DND-41 (cell line): ENCODE measurements around the gene FBL.

Experiments
- ATAC-seq: fragments of 200-7000 bp; cut with Tn5 transposase; 3 replicates; pipeline ENCODE4 v1.9.1; 2021; ENCODE audit warnings: low read depth; ENCODE audit not compliant: insufficient read depth
- DNase-seq: peaks from one replicate; pipeline ENCODE4 v3.0.0-alpha.2; 2020
- H2AFZ ChIP-seq: 2 replicates; pipeline ENCODE4 v1.6.0; 2012; ENCODE audit warnings: low read depth, low read length
- H3K27ac ChIP-seq: 2 replicates; pipeline ENCODE4 v1.5.1; 2012; ENCODE audit warnings: low read length, inconsistent platforms
- H3K27me3 ChIP-seq: fragments of 200-600 bp; sonication (generic); 2 replicates; pipeline ENCODE4 v1.6.0; 2012; ENCODE audit warnings: low read length, mild to moderate bottlenecking, inconsistent platforms; ENCODE audit not compliant: insufficient read depth, poor library complexity
- H3K36me3 ChIP-seq: 2 replicates; pipeline ENCODE4 v1.5.1; 2012; ENCODE audit warnings: low read length, inconsistent platforms; ENCODE audit not compliant: insufficient read depth
- H3K4me1 ChIP-seq: 2 replicates; pipeline ENCODE4 v1.5.1; 2012; ENCODE audit warnings: mild to moderate bottlenecking, low read length; ENCODE audit not compliant: insufficient read depth
- H3K4me2 ChIP-seq: 2 replicates; pipeline ENCODE4 v1.6.0; 2012; ENCODE audit warnings: mild to moderate bottlenecking, moderate library complexity, low read length, inconsistent platforms; ENCODE audit not compliant: insufficient read depth
- H3K4me3 ChIP-seq, 2 experiments: fragments of 200-600 bp in 1 of 2; shearing (Covaris generic) in 1 of 2; 2 replicates each; pipeline ENCODE4 v1.5.1; 2012 to 2016; ENCODE audit warnings: inconsistent platforms in 2 of 2, low read length in 2 of 2, mild to moderate bottlenecking in 2 of 2, low read depth in 1 of 2, moderate library complexity in 1 of 2
- H3K79me2 ChIP-seq: 2 replicates; pipeline ENCODE4 v1.6.0; 2012; ENCODE audit warnings: low read length, inconsistent platforms; ENCODE audit not compliant: insufficient read depth
- H3K9ac ChIP-seq: 2 replicates; pipeline ENCODE4 v1.6.0; 2012; ENCODE audit warnings: low read depth, mild to moderate bottlenecking, inconsistent platforms, low read length, moderate library complexity
- H3K9me3 ChIP-seq: 2 replicates; pipeline ENCODE4 v1.5.1; 2012; ENCODE audit warnings: low read length, moderate library complexity, mild to moderate bottlenecking, inconsistent platforms; ENCODE audit not compliant: insufficient read depth, severe bottlenecking
- H4K20me1 ChIP-seq: 2 replicates; pipeline ENCODE4 v1.6.0; 2012; ENCODE audit warnings: low read length; ENCODE audit not compliant: insufficient read depth
- CTCF ChIP-seq: IDR thresholded peaks from 2 replicates; pipeline ENCODE4 v1.5.1; 2012; ENCODE audit warnings: borderline replicate concordance, low read length, moderate library complexity, mild to moderate bottlenecking; ENCODE audit not compliant: poor library complexity, severe bottlenecking; ENCODE audit errors: extremely low read depth
- EZH2 ChIP-seq: IDR thresholded peaks from 3 replicates; pipeline ENCODE4 v1.6.1; 2012; ENCODE audit warnings: borderline replicate concordance, low read depth, mild to moderate bottlenecking, moderate library complexity, low read length, inconsistent platforms; ENCODE audit not compliant: severe bottlenecking

Gene FBL

GRCh38 chr19:39848392-39848791 is 2.2 kb upstream of the FBL start:
- Histone ChIP-seq H3K4me2 (no peak overlapping the region), H3K79me2 (peaks cover 28% of the 10 kb centered on the region), H3K4me3 (no peak overlapping the region), H3K4me1 (peaks cover 33% of the 10 kb centered on the region), H3K27me3 (no peaks in the 10 kb centered on the region), H2AFZ (no peak overlapping the region), H3K9me3 (no peaks in the 10 kb centered on the region), H4K20me1 (peaks cover 24% of the 10 kb centered on the region), H3K27ac (no peak overlapping the region), H3K36me3 (no peaks in the 10 kb centered on the region), H3K9ac (no peak overlapping the region)
- TF ChIP-seq EZH2, result no peak
- ATAC-seq, result no peak
- DNase-seq, result no peak

GRCh38 chr19:39847525-39847924 is 1.3 kb upstream of the FBL start:
- Histone ChIP-seq H3K4me1 (peaks cover 41% of the 10 kb centered on the region), H3K27ac (no peak overlapping the region), H3K4me3 (no peak overlapping the region), H3K4me2 (no peak overlapping the region), H3K9ac (no peak overlapping the region), H2AFZ (no peak overlapping the region; the same call in 1 of the 2 replicates), H3K79me2 (peaks cover 37% of the 10 kb centered on the region), H3K36me3 (peaks cover 4% of the 10 kb centered on the region; the same call in 1 of the 2 replicates), H3K27me3 (no peaks in the 10 kb centered on the region), H3K9me3 (no peaks in the 10 kb centered on the region), H4K20me1 (peaks cover 33% of the 10 kb centered on the region)
- no peak for DNase-seq
- no peak for ATAC-seq
- TF ChIP-seq EZH2 (no peak), CTCF (no peak)

- TF ChIP-seq CTCF (no peak), EZH2 (no peak)
- H2AFZ ChIP-seq, result peak overlapping the region; percentile 82
Measured at GRCh38 chr19:39846678-39847486, 703 bp upstream of the FBL start.

GRCh38 chr19:39845584-39845932 is 621 bp downstream of the FBL start:
- peak overlapping the region; percentile 90 for H2AFZ ChIP-seq
- H3K9ac ChIP-seq, result peak overlapping the region; percentile 71
- H3K4me2 ChIP-seq, result peak overlapping the region; percentile 83
- ATAC-seq (peak; percentile 4; the same call in 1 of the 3 replicates), DNase-seq (no peak)
- no peak for TF ChIP-seq CTCF
- TF ChIP-seq EZH2, result no peak
- H3K4me1 ChIP-seq, result peaks cover 45% of the 10 kb centered on the region
- peak overlapping the region; percentile 83 for H3K27ac ChIP-seq
- no peaks in the 10 kb centered on the region for H3K9me3 ChIP-seq
- H3K27me3 ChIP-seq, result no peaks in the 10 kb centered on the region
- H3K79me2 ChIP-seq, result peaks cover 55% of the 10 kb centered on the region
- H3K36me3 ChIP-seq, result peaks cover 15% of the 10 kb centered on the region
- H4K20me1 ChIP-seq, result peaks cover 50% of the 10 kb centered on the region
- H3K4me3 ChIP-seq, result peak overlapping the region; percentile 95 to 99

More at GRCh38 chr19:39846678-39847486, 703 bp upstream of the FBL start:
- peak overlapping the region; percentile 71 for H3K9ac ChIP-seq
- peaks cover 4% of the 10 kb centered on the region; the same call in 1 of the 2 replicates for H3K36me3 ChIP-seq
- H3K4me3 ChIP-seq, result peak overlapping the region; percentile 95 to 99
- ATAC-seq (no peak), DNase-seq (no peak)
- H3K27me3 ChIP-seq, result no peaks in the 10 kb centered on the region
- H3K4me2 ChIP-seq, result peak overlapping the region; percentile 83
- H4K20me1 ChIP-seq, result peaks cover 36% of the 10 kb centered on the region
- H3K79me2 ChIP-seq, result peaks cover 42% of the 10 kb centered on the region
- H3K27ac ChIP-seq, result peak overlapping the region; percentile 90
- no peaks in the 10 kb centered on the region for H3K9me3 ChIP-seq
- H3K4me1 ChIP-seq, result peaks cover 45% of the 10 kb centered on the region
